Measurements from ENCODE around the gene TREM1.

The TREM1 gene

GRCh38 chr6:41294214-41294872 lies 7.9 kb upstream of the TREM1 start:
- DNase-seq = no peak

- no peak for DNase-seq
Measured at GRCh38 chr6:41291717-41292116, 5.2 kb upstream of the TREM1 start.

GRCh38 chr6:41289815-41290214 lies 3.3 kb upstream of the TREM1 start:
- no peak for DNase-seq

GRCh38 chr6:41288754-41289129 lies 2.3 kb upstream of the TREM1 start:
- DNase-seq = no peak

DNA sequence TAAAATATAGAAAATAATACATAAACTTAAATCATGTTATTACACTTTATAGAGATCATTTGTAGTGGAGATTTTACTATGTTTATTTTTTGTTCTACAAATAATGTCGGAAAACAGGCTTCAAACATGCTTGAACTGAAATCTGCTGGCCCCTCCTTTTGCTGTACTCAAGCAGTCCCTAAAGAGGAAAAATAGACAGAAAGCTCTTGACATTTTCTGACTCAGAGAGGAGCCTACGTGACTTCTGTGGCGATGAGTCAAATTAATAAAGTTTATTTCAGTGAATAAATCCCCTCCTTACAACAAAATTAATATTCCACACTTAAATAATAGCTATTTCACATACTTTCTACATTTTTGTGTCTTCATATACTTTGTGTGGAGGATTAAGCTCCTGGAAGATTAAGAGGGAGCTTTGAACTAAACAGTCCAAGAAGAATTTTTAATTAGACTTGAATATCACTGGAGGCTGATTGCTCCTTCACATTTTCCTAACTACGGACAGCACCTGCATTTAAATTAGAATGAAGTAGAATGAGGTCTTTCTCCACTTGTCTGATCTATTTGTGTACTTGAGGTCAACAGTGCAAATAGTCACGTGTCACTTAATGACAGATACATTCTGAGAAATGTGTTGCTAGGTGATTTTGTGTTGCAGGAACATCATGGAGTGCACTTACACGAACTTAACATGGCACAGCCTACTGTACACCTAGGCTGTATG lies 1.7 kb upstream of the TREM1 start:
- no peak for DNase-seq

GRCh38 chr6:41284726-41285125 lies 1.8 kb downstream of the TREM1 start:
- no peak for DNase-seq

GRCh38 chr6:41283600-41283999 lies 2.9 kb downstream of the TREM1 start:
- DNase-seq = no peak

- no peak for DNase-seq
Measured at GRCh38 chr6:41280381-41281057, 6.0 kb downstream of the TREM1 start.

DNA sequence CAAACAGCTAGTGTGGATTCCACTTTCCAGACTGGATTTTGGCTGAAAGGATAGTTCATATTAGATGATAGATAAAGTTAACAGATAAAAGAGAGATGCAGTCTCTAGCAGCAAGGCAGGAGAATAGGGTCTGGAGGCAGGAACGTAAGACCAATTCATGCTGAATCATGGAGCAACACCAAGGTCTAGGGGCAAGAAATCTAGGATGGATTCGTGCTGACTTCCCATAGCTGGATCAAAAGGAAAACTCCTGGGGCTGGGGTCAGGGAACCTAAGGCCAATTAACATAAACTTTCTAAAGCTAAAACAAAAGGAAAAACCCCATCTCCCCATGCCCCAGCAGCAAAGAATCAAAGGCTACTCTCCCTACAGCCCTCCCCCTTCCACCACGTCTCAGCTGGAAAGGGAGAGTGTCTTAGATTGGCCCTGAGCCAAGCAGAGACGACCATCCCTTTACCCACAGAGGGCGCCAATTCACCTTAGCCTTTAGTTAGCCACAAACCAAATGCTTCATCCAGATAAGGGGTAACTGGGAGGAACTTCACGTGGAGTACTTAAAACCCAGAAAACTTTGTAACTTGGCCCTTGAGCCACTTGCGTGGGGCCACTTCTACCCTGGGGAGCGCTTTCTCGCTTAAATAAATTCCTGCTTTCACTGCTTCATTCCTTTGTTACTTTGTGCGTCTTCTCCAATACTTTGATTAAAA lies 7.6 kb downstream of the TREM1 start:
- peak in 1 of 2 experiments; percentile 59 for DNase-seq

GRCh38 chr6:41277605-41278004 lies 8.9 kb downstream of the TREM1 start:
- DNase-seq = no peak

DNA sequence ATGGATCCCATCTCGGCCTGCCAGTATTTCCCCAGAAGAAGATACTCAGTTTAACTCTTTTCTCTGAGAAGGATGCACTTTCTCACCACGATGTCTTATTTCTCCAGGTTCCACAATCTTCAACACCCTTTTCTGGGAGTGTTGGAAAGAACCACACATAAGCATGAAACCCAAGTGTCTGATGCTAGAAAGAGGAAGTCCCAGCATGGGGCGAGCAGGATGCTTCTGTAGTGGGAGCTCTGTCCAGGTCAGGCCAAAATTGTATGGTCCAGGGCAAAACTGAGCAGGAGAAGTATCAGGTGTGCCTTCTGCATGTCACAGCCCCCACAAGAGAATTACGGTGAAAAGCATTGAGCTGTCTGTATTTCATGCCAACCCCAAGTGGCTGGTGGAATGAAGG lies 11.0 kb downstream of the TREM1 start:
- no peak for DNase-seq

GRCh38 chr6:41274256-41274655 lies 12.2 kb downstream of the TREM1 start:
- DNase-seq = no peak

DNA sequence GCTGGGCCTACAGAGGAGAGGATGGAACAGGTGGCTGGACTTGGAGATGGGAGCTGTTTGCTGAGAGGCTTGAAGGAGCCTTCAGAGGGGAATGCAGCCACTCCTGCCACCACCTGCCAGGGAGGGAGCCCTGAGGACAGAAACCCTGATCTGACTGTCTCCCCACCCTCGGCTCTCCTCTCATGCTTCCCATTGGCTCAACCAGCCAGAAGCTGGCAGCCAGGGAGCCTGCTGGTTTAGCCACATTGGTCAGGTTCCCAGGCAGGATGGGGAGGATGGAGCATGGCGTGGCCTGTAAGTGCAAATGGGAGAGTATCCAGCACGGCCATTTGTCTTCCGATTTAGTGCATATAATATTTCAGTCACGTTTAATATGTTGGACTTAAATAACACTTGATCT lies 12.8 kb downstream of the TREM1 start:
- no peak for DNase-seq

DNA sequence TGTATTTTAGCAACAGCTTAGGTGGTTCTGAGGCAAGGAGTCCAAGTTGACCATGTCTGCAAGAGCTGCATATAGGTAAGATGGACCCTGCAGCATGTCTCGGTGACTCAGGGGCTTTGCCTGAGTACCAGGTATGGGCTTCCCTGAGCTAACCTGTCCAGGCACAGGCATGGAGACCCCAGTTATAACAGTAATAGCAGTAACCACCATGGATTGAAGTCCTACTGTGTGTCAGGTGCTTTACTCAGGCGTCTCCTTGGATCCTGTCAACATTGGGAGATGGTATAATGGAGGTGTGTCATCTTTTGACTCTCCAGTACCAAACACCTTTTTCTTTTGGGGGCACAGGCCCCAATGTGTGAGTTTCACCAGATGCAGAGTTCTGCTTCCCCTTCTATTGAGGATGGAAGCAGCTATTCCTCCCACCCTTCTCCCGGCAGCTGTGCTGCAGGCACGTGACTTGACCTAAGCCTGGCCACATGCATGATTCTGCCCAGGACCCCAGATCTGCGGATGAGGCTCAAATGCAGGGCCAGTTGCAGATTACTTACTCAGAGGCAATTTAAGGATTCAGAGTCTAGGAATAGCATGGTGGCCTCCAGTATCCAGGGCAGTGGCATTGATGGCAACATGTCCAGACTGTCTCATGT lies 13.8 kb downstream of the TREM1 start:
- no peak for DNase-seq

- no peak for DNase-seq
Measured at GRCh38 chr6:41271901-41272395, 14.5 kb downstream of the TREM1 start.

GRCh38 chr6:41269716-41270115 lies 16.8 kb downstream of the TREM1 start:
- DNase-seq = no peak

- DNase-seq = no peak
Measured at GRCh38 chr6:41269166-41269565, 17.3 kb downstream of the TREM1 start.

GRCh38 chr6:41268478-41268877 lies 18.0 kb downstream of the TREM1 start:
- DNase-seq = no peak

DNA sequence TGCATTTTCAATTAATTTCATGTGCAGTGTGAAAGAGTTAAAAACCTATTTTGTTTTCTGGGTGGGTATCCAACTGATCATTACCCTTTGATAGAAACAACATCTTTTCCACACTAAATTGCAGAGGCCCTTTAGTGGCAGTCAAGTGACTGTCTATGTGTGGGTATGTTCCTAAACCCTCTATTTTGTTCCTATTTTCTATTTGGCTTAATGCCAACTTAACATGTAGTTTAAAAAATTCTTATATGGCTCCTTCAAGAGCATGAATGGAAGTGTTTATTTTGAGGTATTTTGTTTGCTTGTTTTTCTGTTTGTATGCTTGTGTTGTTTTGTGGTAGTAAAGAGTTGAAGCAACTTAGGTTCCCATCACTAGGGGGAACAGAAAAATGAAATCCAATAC lies 19.9 kb downstream of the TREM1 start:
- DNase-seq = no peak

- DNase-seq = no peak
Measured at GRCh38 chr6:41263267-41263666, 23.2 kb downstream of the TREM1 start.

DNA sequence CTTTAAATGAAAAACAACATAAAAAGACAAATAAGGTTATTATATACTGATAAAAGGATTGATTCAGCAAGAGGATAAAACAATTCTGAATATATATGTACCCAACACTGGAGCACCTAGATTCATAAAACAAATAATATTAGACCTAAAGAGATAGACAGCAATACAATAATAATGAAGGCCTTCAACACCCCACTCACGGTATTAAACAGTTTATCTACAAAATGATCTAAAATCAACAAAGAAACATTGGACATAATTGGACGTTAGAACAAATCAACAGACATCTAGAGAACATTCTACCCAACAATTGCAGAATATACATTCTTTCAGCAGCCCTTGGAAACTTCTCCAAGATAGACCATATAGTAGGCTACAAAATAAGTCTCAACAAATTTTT lies 24.1 kb downstream of the TREM1 start:
- DNase-seq = no peak

DNA sequence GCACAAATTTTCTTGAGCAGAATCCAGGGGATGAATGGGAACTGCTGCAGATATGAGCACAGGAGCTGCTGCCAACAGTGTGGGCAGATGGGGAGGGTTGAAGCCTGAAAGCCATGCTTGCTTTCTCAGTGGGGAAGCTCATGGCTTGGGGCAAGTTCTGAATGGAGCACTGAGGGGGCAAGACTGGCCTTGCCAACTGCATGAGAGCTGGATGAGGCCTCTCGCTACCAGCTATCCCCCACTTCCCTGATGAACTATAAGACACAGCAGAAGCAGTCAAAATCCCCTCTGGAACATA lies 28.3 kb downstream of the TREM1 start:
- DNase-seq = no peak
